Loucy (cell line): ENCODE data around the gene DDX49.

Experiments
- EZH2phosphoT487 ChIP-seq: fragments of 200-600 bp; IDR thresholded peaks from 2 replicates; pipeline ENCODE4 v1.6.1; 2018; ENCODE audit warnings: antibody characterized with exemption, mild to moderate bottlenecking, moderate library complexity, borderline replicate concordance
- TF ChIP-seq, protein P1 (sequence below): fragments of 200-600 bp; sonication (generic); conservative IDR thresholded peaks from 2 replicates; pipeline ENCODE4 v1.5.1; 2014; ENCODE audit warnings: mild to moderate bottlenecking, antibody characterized with exemption, low read length

DNA sequence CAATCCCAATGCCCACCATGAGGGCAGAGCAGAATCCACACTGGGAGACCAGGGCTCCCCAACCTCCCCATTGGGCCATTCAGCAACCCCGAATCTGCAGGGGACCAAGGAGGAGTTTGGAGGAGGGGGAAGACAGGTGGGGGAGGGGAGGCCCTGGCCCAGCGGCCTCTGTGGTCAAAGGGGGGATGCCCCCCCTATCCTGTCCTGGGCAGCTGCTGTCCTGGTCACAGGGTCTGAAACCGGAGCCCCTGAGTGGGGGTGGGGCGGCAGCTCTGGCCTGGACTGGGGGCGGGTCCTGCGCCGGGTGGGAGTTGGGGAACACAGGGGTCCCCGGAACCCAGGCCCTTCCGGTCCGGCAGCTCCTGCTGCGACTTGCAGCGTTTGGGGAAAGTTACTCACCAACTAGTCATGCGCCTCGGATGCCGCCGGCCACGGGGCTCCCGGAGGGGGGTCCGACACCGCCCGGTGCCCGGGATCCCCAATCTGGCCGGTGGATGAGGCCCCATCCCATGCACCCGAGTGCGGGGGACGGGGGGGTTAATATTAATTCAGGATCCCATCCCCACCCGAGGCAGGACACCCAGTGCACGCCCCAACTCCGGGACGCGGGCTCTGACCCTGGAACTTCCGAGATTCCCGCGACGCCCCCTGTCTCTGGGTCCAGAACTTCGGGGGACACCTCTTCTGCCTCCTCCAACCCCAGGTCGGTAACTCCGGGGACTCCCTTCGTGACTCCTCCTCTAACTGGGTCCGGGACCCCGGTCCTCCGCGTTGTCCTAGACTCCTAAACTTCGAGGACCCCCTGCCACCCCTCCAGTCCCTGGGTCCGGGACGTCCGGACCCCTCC lies 20.6 kb downstream of the DDX49 start:
- TF ChIP-seq, protein P1, sequence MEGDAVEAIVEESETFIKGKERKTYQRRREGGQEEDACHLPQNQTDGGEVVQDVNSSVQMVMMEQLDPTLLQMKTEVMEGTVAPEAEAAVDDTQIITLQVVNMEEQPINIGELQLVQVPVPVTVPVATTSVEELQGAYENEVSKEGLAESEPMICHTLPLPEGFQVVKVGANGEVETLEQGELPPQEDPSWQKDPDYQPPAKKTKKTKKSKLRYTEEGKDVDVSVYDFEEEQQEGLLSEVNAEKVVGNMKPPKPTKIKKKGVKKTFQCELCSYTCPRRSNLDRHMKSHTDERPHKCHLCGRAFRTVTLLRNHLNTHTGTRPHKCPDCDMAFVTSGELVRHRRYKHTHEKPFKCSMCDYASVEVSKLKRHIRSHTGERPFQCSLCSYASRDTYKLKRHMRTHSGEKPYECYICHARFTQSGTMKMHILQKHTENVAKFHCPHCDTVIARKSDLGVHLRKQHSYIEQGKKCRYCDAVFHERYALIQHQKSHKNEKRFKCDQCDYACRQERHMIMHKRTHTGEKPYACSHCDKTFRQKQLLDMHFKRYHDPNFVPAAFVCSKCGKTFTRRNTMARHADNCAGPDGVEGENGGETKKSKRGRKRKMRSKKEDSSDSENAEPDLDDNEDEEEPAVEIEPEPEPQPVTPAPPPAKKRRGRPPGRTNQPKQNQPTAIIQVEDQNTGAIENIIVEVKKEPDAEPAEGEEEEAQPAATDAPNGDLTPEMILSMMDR = no peak
- no peak for TF ChIP-seq EZH2phosphoT487
